H1 (cell line): ENCODE measurements around the gene RAD51D. TPM values are rescaled to one million over a fixed set of nuclear protein-coding genes. Genes with fewer than 3 reads are reported as not detected.

Source experiments
- E2F6 ChIP-seq: IDR thresholded peaks from 2 replicates; pipeline ENCODE4 v1.6.1; 2012; ENCODE audit warnings: inconsistent platforms
- HDAC2 ChIP-seq, 2 experiments: fragments of 300-600 bp in 1 of 2; sonication (generic) in 1 of 2; IDR thresholded peaks; 2 replicates each; pipeline ENCODE4 v1.6.1; 2011 to 2012; ENCODE audit warnings: low read depth in 2 of 2, low read length in 2 of 2, mild to moderate bottlenecking in 2 of 2, moderate library complexity in 2 of 2, borderline replicate concordance in 1 of 2, inconsistent platforms in 1 of 2
- RFX5 ChIP-seq: IDR thresholded peaks from 2 replicates; pipeline ENCODE4 v1.6.1; 2011; ENCODE audit warnings: low read depth, low read length, improper control_type of control experiment, borderline replicate concordance
- SAP30 ChIP-seq: fragments of 300-600 bp; sonication (generic); IDR thresholded peaks from 2 replicates; pipeline ENCODE4 v1.7.1; 2012; ENCODE audit warnings: low read length, moderate library complexity, mild to moderate bottlenecking, inconsistent platforms; ENCODE audit not compliant: insufficient read depth, insufficient replicate concordance
- ZNF274 ChIP-seq: IDR thresholded peaks from 2 replicates; pipeline ENCODE4 v1.7.0; 2012; ENCODE audit warnings: low read length, borderline replicate concordance; ENCODE audit errors: extremely low read depth
- polyA plus RNA-seq, 7 experiments: library from polyadenylated mRNA; depleted of rRNA in 3 of 7; stranded (reverse) in 5 of 7; unstranded in 2 of 7; fragments of >200 nt in 5 of 7; fragments of 200-250 nt in 2 of 7; gene quantifications; 1 replicate in 5 of 7; 2 replicates in 1 of 7; 4 replicates in 1 of 7; pipeline versions ENCODE4 v1.2.1 to v1.2.3, GENCODE V29; 2011 to 2013; ENCODE audit warnings: missing spikeins in 2 of 7, mixed read lengths in 2 of 7
- total RNA-seq: library from RNA; stranded (reverse); fragmentation: NEBNext Ultra II Directional; extraction: Animal tissue kit (Norgen Biotek cat#: 25700); gene quantifications from 2 replicates; pipeline ENCODE4 v1.2.1, GENCODE V29; 2021

The RAD51D gene
- total and polyA plus RNA-seq, 2 of the 8 experiments (the other 6 are each of a cell fraction or from before 2014, with no cell fraction given): 10.2 to 12.9 TPM

- no peak for TF ChIP-seq HDAC2 (IDR thresholded peaks at IDR 0.05; ENCODE audit: borderline replicate concordance in 1 of 2, low read depth in 2 of 2, low read length in 2 of 2)
- TF ChIP-seq RFX5: no peak
- no peak for TF ChIP-seq E2F6
- TF ChIP-seq SAP30: no peak
- no peak for TF ChIP-seq ZNF274
Measured at GRCh38 chr17:35103271-35103670, 16.4 kb downstream of the RAD51D start (continued).
